CD4-positive, alpha-beta T cell (primary cell): ENCODE data around the gene OR2G2. TPM values are rescaled to one million over a fixed set of nuclear protein-coding genes. Genes with fewer than 3 reads are reported as not detected.

Experiments used
- ATAC-seq: fragments of 200-7000 bp; cut with Tn5 transposase; one replicate; pipeline ENCODE4 v1.10.0; 2022; ENCODE audit warnings: mild to moderate bottlenecking; ENCODE audit not compliant: poor library complexity
- CTCF ChIA-PET: fragments of 350-600 bp; sonication (Branson Sonifier 250); formaldehyde crosslinking; loops from one replicate; lab custom pipeline; 2021; ENCODE audit warnings: antibody characterized with exemption, inconsistent platforms; lab: Charles Lee
- POLR2A ChIA-PET: fragments of 350-600 bp; sonication (Branson Sonifier 250); formaldehyde crosslinking; loops from one replicate; lab custom pipeline; 2021; ENCODE audit warnings: antibody characterized with exemption, inconsistent platforms; lab: Charles Lee
- DNase-seq, 14 experiments: peaks; one replicate each; pipeline ENCODE4 v3.0.0-alpha.2; 2013 to 2020; ENCODE audit warnings: mixed read lengths in 2 of 14
- H3K27ac ChIP-seq, 2 donors: one replicate each; pipeline versions ENCODE4 v1.5.1 to v1.7.0; 2013; ENCODE audit warnings: low read length in 2 of 2, low read depth in 1 of 2, mild to moderate bottlenecking in 1 of 2
- H3K27me3 ChIP-seq, 2 experiments: 1 replicate in 1 of 2; 2 replicates in 1 of 2; pipeline versions ENCODE4 v1.6.1 to v1.7.0; 2013; ENCODE audit warnings: low read length in 2 of 2, control low read depth in 1 of 2, mild to moderate bottlenecking in 1 of 2, moderate library complexity in 1 of 2; ENCODE audit not compliant: insufficient read depth in 2 of 2, control insufficient read depth in 1 of 2
- H3K36me3 ChIP-seq: one replicate; pipeline ENCODE4 v1.6.1; 2013; ENCODE audit warnings: low read length, control low read depth; ENCODE audit not compliant: insufficient read depth
- H3K4me1 ChIP-seq: one replicate; pipeline ENCODE4 v1.6.1; 2013; ENCODE audit warnings: low read length, control low read depth; ENCODE audit not compliant: insufficient read depth
- H3K4me3 ChIP-seq: one replicate; pipeline ENCODE4 v1.5.1; 2013; ENCODE audit warnings: mild to moderate bottlenecking, low read length, moderate library complexity
- H3K9me3 ChIP-seq, 2 experiments: 1 replicate in 1 of 2; 2 replicates in 1 of 2; pipeline versions ENCODE4 v1.6.1 to v1.7.0; 2013; ENCODE audit warnings: low read length in 2 of 2, mild to moderate bottlenecking in 2 of 2, control low read depth in 1 of 2, moderate library complexity in 1 of 2; ENCODE audit not compliant: control insufficient read depth in 1 of 2, insufficient read depth in 1 of 2
- H3K27ac Mint-ChIP-seq: one replicate; pipeline ENCODE4 v1.8.0; 2020; ENCODE audit warnings: mixed read lengths
- H3K27me3 Mint-ChIP-seq: one replicate; pipeline ENCODE4 v1.8.0; 2021; ENCODE audit warnings: mixed read lengths
- H3K36me3 Mint-ChIP-seq: one replicate; pipeline ENCODE4 v1.8.0; 2021; ENCODE audit warnings: low read depth, mixed read lengths
- H3K4me1 Mint-ChIP-seq: one replicate; pipeline ENCODE4 v1.8.0; 2021; ENCODE audit warnings: low read depth, mixed read lengths
- H3K4me3 Mint-ChIP-seq: one replicate; pipeline ENCODE4 v1.8.0; 2020; ENCODE audit warnings: mild to moderate bottlenecking, mixed read lengths
- H3K9me3 Mint-ChIP-seq: one replicate; pipeline ENCODE4 v1.8.0; 2020; ENCODE audit warnings: mixed read lengths
- intact Hi-C, 2 experiments: fragments of 100-400 bp; cut with DNase I in 1 of 2; cut with micrococcal nuclease in 1 of 2; formaldehyde crosslinking; loops; one replicate each; pipeline versions ENCODE4 v1.15.1 to v1.9.0; 2023 to 2025; cut with DNase I, micrococcal nuclease
- total RNA-seq, 174 experiments: library from RNA in 2 of 174; stranded (reverse) in 2 of 174; gene quantifications; one replicate each; pipeline ENCODE4 v1.2.3 and lab custom pipeline; 2021 to 2026
- TF ChIP-seq, protein P1 (sequence below): fragments of 200-600 bp; IDR thresholded peaks from one replicate; pipeline ENCODE4 v1.8.0; 2022; ENCODE audit warnings: antibody characterized with exemption, mild to moderate bottlenecking

The OR2G2 gene
- total RNA-seq, 2 experiments from 2014 or later, result not detected

DNA sequence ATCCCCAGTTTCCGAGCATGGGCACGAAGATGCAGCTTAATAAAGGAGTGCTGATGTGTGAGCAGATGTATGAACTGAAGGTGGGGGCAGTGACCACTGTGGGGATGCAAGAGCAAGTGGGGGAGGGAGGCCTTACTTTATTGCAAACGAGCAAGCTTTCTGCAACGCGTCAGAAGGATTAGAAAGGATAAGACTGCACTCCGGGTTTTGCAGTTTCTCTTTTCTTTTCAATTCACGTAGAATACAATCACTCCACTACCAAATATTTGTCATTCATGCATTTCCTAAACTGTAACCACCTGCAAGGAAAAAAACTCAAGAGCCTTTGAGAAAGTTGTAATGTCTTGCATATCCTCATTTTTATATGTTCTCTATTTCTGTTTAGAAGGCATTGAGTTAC, 47.6 kb upstream of the OR2G2 start:
- Mint-ChIP-seq H3K4me1 (no peaks in the 10 kb centered on the region), H3K9me3 (no peaks in the 10 kb centered on the region), H3K4me3 (no peak overlapping the region), H3K36me3 (no peaks in the 10 kb centered on the region), H3K27ac (no peak overlapping the region), H3K27me3 (peaks cover 12% of the 10 kb centered on the region)
- intact Hi-C loops, result no loop called here
- Histone ChIP-seq H3K27ac (no peak overlapping the region), H3K4me1 (no peaks in the 10 kb centered on the region), H3K9me3 (no peaks in the 10 kb centered on the region), H3K27me3 (no peaks in the 10 kb centered on the region), H3K4me3 (no peak overlapping the region), H3K36me3 (no peaks in the 10 kb centered on the region)
- TF ChIP-seq, protein P1, sequence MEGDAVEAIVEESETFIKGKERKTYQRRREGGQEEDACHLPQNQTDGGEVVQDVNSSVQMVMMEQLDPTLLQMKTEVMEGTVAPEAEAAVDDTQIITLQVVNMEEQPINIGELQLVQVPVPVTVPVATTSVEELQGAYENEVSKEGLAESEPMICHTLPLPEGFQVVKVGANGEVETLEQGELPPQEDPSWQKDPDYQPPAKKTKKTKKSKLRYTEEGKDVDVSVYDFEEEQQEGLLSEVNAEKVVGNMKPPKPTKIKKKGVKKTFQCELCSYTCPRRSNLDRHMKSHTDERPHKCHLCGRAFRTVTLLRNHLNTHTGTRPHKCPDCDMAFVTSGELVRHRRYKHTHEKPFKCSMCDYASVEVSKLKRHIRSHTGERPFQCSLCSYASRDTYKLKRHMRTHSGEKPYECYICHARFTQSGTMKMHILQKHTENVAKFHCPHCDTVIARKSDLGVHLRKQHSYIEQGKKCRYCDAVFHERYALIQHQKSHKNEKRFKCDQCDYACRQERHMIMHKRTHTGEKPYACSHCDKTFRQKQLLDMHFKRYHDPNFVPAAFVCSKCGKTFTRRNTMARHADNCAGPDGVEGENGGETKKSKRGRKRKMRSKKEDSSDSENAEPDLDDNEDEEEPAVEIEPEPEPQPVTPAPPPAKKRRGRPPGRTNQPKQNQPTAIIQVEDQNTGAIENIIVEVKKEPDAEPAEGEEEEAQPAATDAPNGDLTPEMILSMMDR, result no peak
- DNase-seq, result no peak
- ChIA-PET CTCF (interaction anchor here (0.6 kb wide), 1 partner anchor 26 kb away, joined by 3 read pairs; no protein-coding TSS in a partner anchor), POLR2A (no interaction called here)
- no peak for ATAC-seq

GRCh38 chr1:247542811-247543210, 45.3 kb upstream of the OR2G2 start:
- H3K27me3 Mint-ChIP-seq, result peaks cover 17% of the 10 kb centered on the region
- Histone ChIP-seq H3K4me1 (no peaks in the 10 kb centered on the region), H3K27ac (no peak overlapping the region), H3K36me3 (no peaks in the 10 kb centered on the region), H3K4me3 (no peak overlapping the region), H3K27me3 (peaks cover 0 to 4% of the 10 kb centered on the region in 2 experiments), H3K9me3 (no peaks in the 10 kb centered on the region)
- no peak overlapping the region for H3K4me3 Mint-ChIP-seq
- DNase-seq, result no peak
- H3K36me3 Mint-ChIP-seq, result no peaks in the 10 kb centered on the region
- ChIA-PET POLR2A (no interaction called here), CTCF (no interaction called here)
- ATAC-seq, result no peak
- H3K4me1 Mint-ChIP-seq, result no peaks in the 10 kb centered on the region
- TF ChIP-seq, protein P1, result no peak
- no peaks in the 10 kb centered on the region for H3K9me3 Mint-ChIP-seq
- H3K27ac Mint-ChIP-seq, result no peak overlapping the region
- intact Hi-C loops, result no loop called here

DNA sequence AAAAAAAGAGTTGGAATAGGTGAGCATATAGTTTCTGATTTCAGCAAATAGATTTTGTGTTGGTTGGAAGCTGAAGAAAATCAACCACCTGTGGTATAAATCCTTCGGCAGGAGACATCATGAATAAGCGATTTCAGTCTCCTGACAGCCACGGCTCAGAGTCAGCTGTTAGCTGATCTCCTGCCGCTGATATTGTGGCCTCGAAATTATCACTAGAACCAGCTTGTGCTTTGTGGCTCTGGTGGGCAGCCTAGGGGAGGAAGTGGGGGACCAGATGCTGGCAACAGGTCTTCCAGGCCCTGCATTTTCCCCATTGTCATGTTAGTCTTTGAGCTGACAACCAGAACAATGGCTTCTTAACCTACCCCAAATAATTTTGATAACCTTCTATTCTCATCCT, 40.1 kb upstream of the OR2G2 start:
- H3K9me3 Mint-ChIP-seq, result no peaks in the 10 kb centered on the region
- Histone ChIP-seq H3K27ac (no peak overlapping the region), H3K4me3 (no peak overlapping the region), H3K27me3 (peaks cover 0 to 4% of the 10 kb centered on the region in 2 experiments), H3K4me1 (no peaks in the 10 kb centered on the region), H3K36me3 (no peaks in the 10 kb centered on the region), H3K9me3 (no peaks in the 10 kb centered on the region)
- DNase-seq (no peak), ATAC-seq (no peak)
- H3K36me3 Mint-ChIP-seq, result no peaks in the 10 kb centered on the region
- TF ChIP-seq, protein P1, result no peak
- CTCF ChIA-PET, result no interaction called here
- peaks cover 22% of the 10 kb centered on the region for H3K27me3 Mint-ChIP-seq
- intact Hi-C loops, result no loop called here
- POLR2A ChIA-PET, result no interaction called here
- H3K27ac Mint-ChIP-seq, result no peak overlapping the region
- peaks cover 11% of the 10 kb centered on the region for H3K4me1 Mint-ChIP-seq
- H3K4me3 Mint-ChIP-seq, result no peak overlapping the region
